ENCODE data around the gene SLC25A48.

Gene SLC25A48

DNA sequence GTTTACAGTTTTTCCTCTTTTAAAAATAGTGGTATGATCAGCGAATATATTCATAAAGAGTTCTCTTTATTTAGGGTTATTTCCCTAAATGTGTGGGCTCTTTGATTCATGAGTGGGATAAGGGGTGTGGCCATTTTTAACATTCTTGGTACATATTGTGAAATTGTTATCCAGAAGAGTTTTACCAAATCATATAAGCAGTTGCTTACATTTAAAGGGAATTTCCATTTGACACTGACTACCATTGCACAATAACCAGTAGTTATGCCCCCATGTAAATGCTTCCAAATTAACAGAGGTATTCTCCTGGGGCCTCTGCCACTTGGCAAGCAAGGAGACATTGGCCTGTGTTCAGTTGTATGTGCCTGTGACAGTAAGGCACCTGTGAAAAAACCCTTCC, 27.2 kb downstream of the SLC25A48 start:
- DNase-seq (ENCODE audit: low spot score), result no peak
- TF ChIP-seq, protein P1, sequence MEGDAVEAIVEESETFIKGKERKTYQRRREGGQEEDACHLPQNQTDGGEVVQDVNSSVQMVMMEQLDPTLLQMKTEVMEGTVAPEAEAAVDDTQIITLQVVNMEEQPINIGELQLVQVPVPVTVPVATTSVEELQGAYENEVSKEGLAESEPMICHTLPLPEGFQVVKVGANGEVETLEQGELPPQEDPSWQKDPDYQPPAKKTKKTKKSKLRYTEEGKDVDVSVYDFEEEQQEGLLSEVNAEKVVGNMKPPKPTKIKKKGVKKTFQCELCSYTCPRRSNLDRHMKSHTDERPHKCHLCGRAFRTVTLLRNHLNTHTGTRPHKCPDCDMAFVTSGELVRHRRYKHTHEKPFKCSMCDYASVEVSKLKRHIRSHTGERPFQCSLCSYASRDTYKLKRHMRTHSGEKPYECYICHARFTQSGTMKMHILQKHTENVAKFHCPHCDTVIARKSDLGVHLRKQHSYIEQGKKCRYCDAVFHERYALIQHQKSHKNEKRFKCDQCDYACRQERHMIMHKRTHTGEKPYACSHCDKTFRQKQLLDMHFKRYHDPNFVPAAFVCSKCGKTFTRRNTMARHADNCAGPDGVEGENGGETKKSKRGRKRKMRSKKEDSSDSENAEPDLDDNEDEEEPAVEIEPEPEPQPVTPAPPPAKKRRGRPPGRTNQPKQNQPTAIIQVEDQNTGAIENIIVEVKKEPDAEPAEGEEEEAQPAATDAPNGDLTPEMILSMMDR (IDR thresholded peaks at IDR 0.05; ENCODE audit: extremely low read depth, missing control alignments), result no peak

DNA sequence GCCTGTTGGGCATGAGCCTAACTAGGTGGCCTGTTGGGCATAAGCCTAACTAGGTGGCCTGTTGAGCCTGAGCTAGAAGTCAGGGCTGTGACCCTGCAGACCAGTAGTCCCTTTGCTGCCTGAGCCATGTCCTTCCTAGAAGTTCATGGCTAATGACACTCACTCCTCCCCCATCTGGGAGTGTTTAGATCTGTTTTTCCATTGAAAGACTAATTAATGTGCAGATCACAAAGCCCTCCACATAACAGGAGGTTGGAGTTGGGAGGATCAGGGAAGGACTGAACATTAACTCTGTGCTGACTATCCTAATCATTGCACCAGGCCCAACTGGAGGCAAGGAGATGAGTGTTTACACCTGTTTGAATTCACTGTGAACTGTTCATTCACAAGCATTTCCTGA, 27.6 kb downstream of the SLC25A48 start:
- TF ChIP-seq, protein P1 (IDR thresholded peaks at IDR 0.05; ENCODE audit: extremely low read depth, missing control alignments), result no peak
- no peak for DNase-seq (ENCODE audit: low spot score)

DNA sequence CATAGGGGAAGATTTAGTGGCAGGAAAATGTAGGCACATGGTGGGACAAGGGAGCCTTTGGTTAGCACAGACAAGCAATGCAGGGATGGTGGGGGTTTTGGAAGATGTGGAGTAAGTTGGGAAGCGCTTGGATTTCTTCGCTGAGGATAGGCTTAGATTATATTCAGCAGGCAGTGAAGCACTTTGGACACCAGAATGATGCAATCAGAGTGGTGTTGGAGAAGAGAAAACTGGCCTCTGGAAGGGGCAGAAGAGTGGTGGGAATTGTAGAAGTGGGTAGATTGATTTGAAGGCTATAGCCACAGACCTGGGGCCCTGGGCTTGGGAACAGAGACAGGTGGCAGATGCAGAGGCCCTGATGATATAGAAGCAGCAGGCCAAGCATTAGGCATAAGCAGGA, 28.3 kb downstream of the SLC25A48 start:
- TF ChIP-seq, protein P1 (IDR thresholded peaks at IDR 0.05; ENCODE audit: extremely low read depth, missing control alignments), result no peak
- no peak for DNase-seq (ENCODE audit: low spot score)

DNA sequence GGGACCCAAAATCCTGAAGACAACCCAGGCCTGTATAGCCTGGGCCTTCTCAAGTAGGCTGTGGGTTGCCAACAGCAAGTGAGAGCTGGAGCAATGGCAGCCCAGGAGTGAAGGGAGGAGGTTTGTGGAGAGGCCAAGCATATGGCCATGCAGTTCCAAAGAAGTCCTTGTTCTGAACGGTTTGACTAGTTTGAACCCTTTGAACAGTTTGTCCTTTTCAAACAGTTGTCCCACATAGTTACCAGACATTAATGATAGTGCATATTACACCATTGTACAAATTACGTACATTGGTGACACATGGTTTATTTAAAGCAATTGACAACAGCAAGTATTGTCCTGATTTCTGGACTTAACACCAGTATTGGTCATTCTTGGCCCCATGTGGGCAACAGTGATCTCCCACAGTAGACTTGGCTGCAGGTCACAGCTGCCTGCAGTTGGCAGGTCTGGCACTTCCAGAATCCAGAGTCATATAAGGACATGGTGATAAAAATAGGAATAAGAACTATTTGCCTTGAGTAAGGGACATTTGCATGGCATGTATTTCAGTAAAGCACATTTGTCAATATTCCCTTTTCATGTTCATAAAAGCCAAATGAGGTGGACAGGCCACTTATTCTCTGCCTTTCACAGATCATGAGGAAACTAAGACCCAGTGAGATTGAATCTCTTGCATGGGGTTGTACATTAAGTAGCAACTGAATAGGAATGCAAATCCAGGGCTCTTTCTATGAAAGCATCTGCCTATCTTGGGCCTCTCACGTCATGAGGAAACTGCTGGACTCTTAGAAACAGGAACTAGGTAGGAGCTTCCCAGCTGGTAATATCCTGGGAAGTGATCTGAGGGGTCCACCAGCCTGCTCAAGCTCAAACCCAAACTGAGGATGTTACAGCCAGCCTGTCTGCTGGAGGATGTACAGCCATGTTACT, 30.3 kb downstream of the SLC25A48 start:
- TF ChIP-seq, protein P1 (IDR thresholded peaks at IDR 0.05; ENCODE audit: extremely low read depth, missing control alignments), result no peak

DNA sequence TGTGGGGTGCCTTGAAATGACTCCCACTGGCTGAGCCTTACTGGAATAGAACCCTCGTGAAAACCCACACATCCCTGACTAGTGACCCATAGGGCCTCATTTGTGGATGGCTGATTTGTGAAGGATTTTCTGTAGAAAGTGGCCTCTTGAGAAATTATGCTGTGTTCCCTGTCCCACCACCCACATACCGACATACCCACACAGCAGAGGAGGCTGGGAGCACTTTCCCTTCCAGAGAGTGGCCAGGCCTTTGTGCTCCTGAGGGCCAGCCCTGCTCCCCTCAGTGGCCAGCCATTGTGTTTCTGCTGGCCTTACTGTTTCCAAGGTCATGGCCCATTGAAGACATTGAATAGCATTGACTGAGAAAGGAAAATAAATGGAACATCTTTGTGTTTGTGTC, 31.6 kb downstream of the SLC25A48 start:
- TF ChIP-seq, protein P1 (IDR thresholded peaks at IDR 0.05; ENCODE audit: extremely low read depth, missing control alignments), result no peak
- no peak for DNase-seq (ENCODE audit: low spot score)

More for the DNA sequence above, 30.3 kb downstream of the SLC25A48 start:
- no peak for DNase-seq (ENCODE audit: low spot score)

DNA sequence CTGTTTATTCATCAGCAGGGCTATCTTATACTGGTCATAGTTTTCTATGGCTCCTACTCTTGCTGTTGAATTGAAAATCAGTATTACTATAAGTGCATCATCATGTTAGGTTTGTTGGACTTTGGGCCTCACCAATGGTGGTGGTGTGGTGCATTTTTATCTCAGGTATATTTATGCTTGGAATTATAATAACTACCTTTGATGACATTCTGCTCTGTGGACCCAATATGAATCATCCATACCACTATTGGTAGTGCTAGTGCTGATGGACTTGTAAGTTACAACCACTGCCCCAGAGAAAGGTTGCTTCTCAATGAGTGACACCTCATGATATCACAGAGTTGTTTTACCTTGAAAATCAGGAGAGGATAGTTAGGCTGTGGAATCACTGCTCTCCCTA, 33.1 kb downstream of the SLC25A48 start:
- no peak for DNase-seq (ENCODE audit: low spot score)
- TF ChIP-seq, protein P1 (IDR thresholded peaks at IDR 0.05; ENCODE audit: extremely low read depth, missing control alignments), result no peak

DNA sequence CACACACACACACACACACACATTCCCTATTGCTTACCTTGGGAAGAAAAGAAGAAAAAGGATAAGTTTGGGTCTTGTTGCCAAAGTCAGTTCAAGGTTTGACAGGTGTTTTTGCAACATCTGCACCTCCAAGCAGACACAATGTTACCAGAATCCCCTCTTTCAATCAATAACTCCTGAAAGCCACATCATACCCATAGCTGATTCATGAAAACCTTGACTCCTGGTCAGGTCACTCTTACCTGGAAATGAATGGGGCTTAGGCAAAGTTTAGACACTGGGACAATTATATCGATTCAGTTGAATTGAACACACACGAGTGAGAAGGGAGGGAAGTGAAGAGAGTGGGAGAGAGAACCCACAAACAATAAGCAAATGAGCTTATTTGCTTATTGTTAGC, 34.2 kb downstream of the SLC25A48 start:
- DNase-seq (ENCODE audit: low spot score), result no peak
- TF ChIP-seq, protein P1 (IDR thresholded peaks at IDR 0.05; ENCODE audit: extremely low read depth, missing control alignments), result no peak
